Osteoblast (primary cell): ENCODE results near the gene CLEC16A. TPM values are rescaled to one million over a fixed set of nuclear protein-coding genes. Genes with fewer than 3 reads are reported as not detected.
"Not testable (repeated sequence)": the region's sequence is repeated elsewhere in the genome, so short reads cannot be mapped to it uniquely, and the experiment has no call there.

ENCODE experiments used
- DNase-seq: peaks from one replicate; pipeline ENCODE4 v3.0.0; 2011; ENCODE audit warnings: low spot score, mixed read lengths; ENCODE audit not compliant: insufficient read length; ENCODE audit errors: missing footprints
- H2AFZ ChIP-seq: 2 replicates; pipeline ENCODE4 v1.6.0; 2011; ENCODE audit warnings: mild to moderate bottlenecking, low read length
- H3K27ac ChIP-seq: 2 replicates; pipeline ENCODE4 v1.5.1; 2011; ENCODE audit warnings: mild to moderate bottlenecking, low read depth, low read length, moderate library complexity
- H3K27me3 ChIP-seq: 2 replicates; pipeline ENCODE4 v1.6.0; 2012; ENCODE audit warnings: mild to moderate bottlenecking, control low read depth, inconsistent platforms, low read length, moderate library complexity; ENCODE audit not compliant: insufficient read depth
- H3K36me3 ChIP-seq: 2 replicates; pipeline ENCODE4 v1.5.1; 2011; ENCODE audit warnings: mild to moderate bottlenecking, low read length, control low read depth, moderate library complexity; ENCODE audit not compliant: insufficient read depth
- H3K4me1 ChIP-seq: 2 replicates; pipeline ENCODE4 v1.5.1; 2011; ENCODE audit warnings: mild to moderate bottlenecking, low read length, control low read depth, moderate library complexity; ENCODE audit not compliant: insufficient read depth
- H3K4me2 ChIP-seq: 2 replicates; pipeline ENCODE4 v1.6.0; 2011; ENCODE audit warnings: mild to moderate bottlenecking, low read length; ENCODE audit not compliant: insufficient read depth
- H3K4me3 ChIP-seq: fragments of 200-600 bp; sonication (generic); 3 replicates; pipeline ENCODE4 v1.5.1; 2012; ENCODE audit warnings: mild to moderate bottlenecking, low read length, inconsistent platforms; ENCODE audit not compliant: insufficient read depth
- H3K79me2 ChIP-seq: 2 replicates; pipeline ENCODE4 v1.6.0; 2012; ENCODE audit warnings: mild to moderate bottlenecking, low read length, control low read depth, inconsistent platforms; ENCODE audit not compliant: insufficient read depth
- H3K9me3 ChIP-seq: 2 replicates; pipeline ENCODE4 v1.5.1; 2011; ENCODE audit warnings: low read depth, low read length, control low read depth
- H4K20me1 ChIP-seq: 2 replicates; pipeline ENCODE4 v1.6.0; 2012; ENCODE audit warnings: mild to moderate bottlenecking, low read length, control low read depth; ENCODE audit not compliant: insufficient read depth
- CTCF ChIP-seq: IDR thresholded peaks from 2 replicates; pipeline ENCODE4 v1.5.1; 2011; ENCODE audit warnings: mild to moderate bottlenecking, low read depth, low read length, moderate library complexity; ENCODE audit errors: extremely low read depth
- total RNA-seq: library from RNA; depleted of rRNA; stranded (reverse); fragments of >200 nt; gene quantifications from 2 replicates; pipeline ENCODE4 v1.2.3, GENCODE V29; 2012

CLEC16A gene
- total RNA-seq, 1 donor, result 25.7 TPM

- no peaks in the 10 kb centered on the region for H4K20me1 ChIP-seq
- no peaks in the 10 kb centered on the region for H3K36me3 ChIP-seq
- H3K79me2 ChIP-seq, result no peaks in the 10 kb centered on the region
- no peak overlapping the region for H2AFZ ChIP-seq
- H3K4me3 ChIP-seq, result no peak overlapping the region
- peak; percentile 26 for DNase-seq
- no peak overlapping the region for H3K27ac ChIP-seq
- H3K4me1 ChIP-seq, result no peaks in the 10 kb centered on the region
- peaks cover 9% of the 10 kb centered on the region for H3K27me3 ChIP-seq
- H3K4me2 ChIP-seq, result no peak overlapping the region
- peaks cover 6% of the 10 kb centered on the region for H3K9me3 ChIP-seq
- TF ChIP-seq CTCF, result no peak
Measured at GRCh38 chr16:11215935-11216556, 271.7 kb downstream of the CLEC16A start.

GRCh38 chr16:11217651-11218603 is 273.6 kb downstream of the CLEC16A start:
- Histone ChIP-seq H3K4me1 (no peaks in the 10 kb centered on the region), H3K79me2 (no peaks in the 10 kb centered on the region), H3K4me3 (no peak overlapping the region), H3K36me3 (no peaks in the 10 kb centered on the region), H3K27me3 (peaks cover 7% of the 10 kb centered on the region), H3K9me3 (peaks cover 6% of the 10 kb centered on the region), H3K27ac (no peak overlapping the region), H4K20me1 (no peaks in the 10 kb centered on the region), H3K4me2 (no peak overlapping the region), H2AFZ (no peak overlapping the region)
- no peak for TF ChIP-seq CTCF
- no peak for DNase-seq

- DNase-seq, result no peak
- Histone ChIP-seq H2AFZ (no peak overlapping the region), H3K27ac (no peak overlapping the region), H3K9me3 (peaks cover 6% of the 10 kb centered on the region), H3K27me3 (peaks cover 4% of the 10 kb centered on the region), H3K79me2 (no peaks in the 10 kb centered on the region), H3K4me1 (no peaks in the 10 kb centered on the region), H3K36me3 (no peaks in the 10 kb centered on the region), H3K4me2 (no peak overlapping the region), H3K4me3 (no peak overlapping the region), H4K20me1 (no peaks in the 10 kb centered on the region)
- TF ChIP-seq CTCF, result peak; percentile 42
Measured at GRCh38 chr16:11218604-11218962, 274.2 kb downstream of the CLEC16A start.

GRCh38 chr16:11219178-11219577 is 274.8 kb downstream of the CLEC16A start:
- H3K4me3 ChIP-seq, result no peak overlapping the region
- H3K27ac ChIP-seq, result no peak overlapping the region
- H3K36me3 ChIP-seq, result no peaks in the 10 kb centered on the region
- no peak for DNase-seq
- H3K9me3 ChIP-seq, result peaks cover 6% of the 10 kb centered on the region
- H4K20me1 ChIP-seq, result no peaks in the 10 kb centered on the region
- no peak overlapping the region for H2AFZ ChIP-seq
- no peaks in the 10 kb centered on the region for H3K79me2 ChIP-seq
- H3K4me2 ChIP-seq, result no peak overlapping the region
- H3K4me1 ChIP-seq, result no peaks in the 10 kb centered on the region
- peaks cover 4% of the 10 kb centered on the region for H3K27me3 ChIP-seq
- no peak for TF ChIP-seq CTCF

GRCh38 chr16:11220507-11220906 is 276.1 kb downstream of the CLEC16A start:
- not testable (repeated sequence) for H3K4me3 ChIP-seq, H3K79me2 ChIP-seq, H4K20me1 ChIP-seq, H3K4me1 ChIP-seq, DNase-seq, H3K27me3 ChIP-seq, H3K4me2 ChIP-seq, H3K36me3 ChIP-seq, H3K27ac ChIP-seq, H2AFZ ChIP-seq, H3K9me3 ChIP-seq
